B cell (primary cell): ENCODE results near the gene HFM1. TPM values are rescaled to one million over a fixed set of nuclear protein-coding genes. Genes with fewer than 3 reads are reported as not detected.

Experiments used
- ATAC-seq: fragments of 200-7000 bp; cut with Tn5 transposase; one replicate; pipeline ENCODE4 v1.10.0; 2021; ENCODE audit warnings: low read depth, mild to moderate bottlenecking, moderate number of reproducible peaks, moderate library complexity
- CTCF ChIA-PET: fragments of 350-600 bp; sonication (Branson Sonifier 250); formaldehyde crosslinking; loops from one replicate; lab custom pipeline; 2021; ENCODE audit warnings: antibody characterized with exemption, inconsistent platforms; lab: Charles Lee
- POLR2A ChIA-PET: fragments of 350-600 bp; sonication (Branson Sonifier 250); formaldehyde crosslinking; loops from one replicate; lab custom pipeline; 2021; ENCODE audit warnings: antibody characterized with exemption; lab: Charles Lee
- DNase-seq: peaks from one replicate; pipeline ENCODE4 v3.0.0; 2013
- H2AFZ ChIP-seq: 2 replicates; pipeline ENCODE4 v1.6.1; 2012; ENCODE audit warnings: mild to moderate bottlenecking, low read depth, low read length; ENCODE audit not compliant: insufficient read depth, poor library complexity, severe bottlenecking
- H3K27ac ChIP-seq, 2 donors: 1 replicate in 1 of 2; 2 replicates in 1 of 2; pipeline ENCODE4 v1.5.1; 2012 to 2013; ENCODE audit warnings: low read length in 2 of 2, mild to moderate bottlenecking in 2 of 2, moderate library complexity in 1 of 2
- H3K27me3 ChIP-seq, 4 experiments: fragments of 200-600 bp in 1 of 4; sonication (generic) in 1 of 4; replicated peaks in 1 of 4; 1 replicate in 2 of 4; 2 replicates in 2 of 4; pipeline versions ENCODE4 v1.6.1 to v1.7.0; 2013 to 2016; ENCODE audit warnings: low read length in 3 of 4, mild to moderate bottlenecking in 2 of 4, mixed read lengths in 1 of 4, moderate library complexity in 1 of 4; ENCODE audit not compliant: insufficient read depth in 4 of 4, control insufficient read depth in 3 of 4; ENCODE audit errors: control extremely low read depth in 1 of 4
- H3K36me3 ChIP-seq, 2 experiments: replicated peaks in 1 of 2; 1 replicate in 1 of 2; 2 replicates in 1 of 2; pipeline versions ENCODE4 v1.6.1 to v1.7.1; 2013; ENCODE audit warnings: low read length in 1 of 2; ENCODE audit not compliant: insufficient read depth in 2 of 2, control insufficient read depth in 1 of 2; ENCODE audit errors: control extremely low read depth in 1 of 2, extremely low read depth in 1 of 2
- H3K4me1 ChIP-seq, 2 donors: fragments of 200-600 bp in 1 of 2; sonication (generic) in 1 of 2; 1 replicate in 1 of 2; 2 replicates in 1 of 2; pipeline versions ENCODE4 v1.5.1 to v1.6.1; 2013 to 2017; ENCODE audit warnings: low read length in 2 of 2; ENCODE audit not compliant: control insufficient read depth in 2 of 2, insufficient read depth in 2 of 2
- H3K4me2 ChIP-seq: replicated peaks from 2 replicates; pipeline ENCODE3; 2012; ENCODE audit warnings: mild to moderate bottlenecking, low read depth, low read length; ENCODE audit not compliant: poor library complexity, severe bottlenecking
- H3K4me3 ChIP-seq, 5 experiments: fragments of 200-600 bp in 1 of 5; sonication (generic) in 1 of 5; 1 replicate in 3 of 5; 2 replicates in 2 of 5; pipeline versions ENCODE4 v1.5.1 to v1.7.0; 2011 to 2016; ENCODE audit warnings: low read length in 4 of 5, mild to moderate bottlenecking in 4 of 5, low read depth in 2 of 5, control low read depth in 1 of 5, moderate library complexity in 1 of 5; ENCODE audit not compliant: insufficient read depth in 1 of 5; ENCODE audit errors: control extremely low read depth in 1 of 5, extremely low read depth in 1 of 5
- H3K79me2 ChIP-seq: fragments of 200-600 bp; sonication (generic); one replicate; pipeline ENCODE4 v1.6.0; 2016; ENCODE audit warnings: low read length; ENCODE audit not compliant: control insufficient read depth, insufficient read depth
- H3K9ac ChIP-seq: fragments of 200-600 bp; sonication (generic); 2 replicates; pipeline ENCODE4 v1.6.1; 2017; ENCODE audit warnings: mild to moderate bottlenecking, low read length, moderate library complexity
- H3K9me3 ChIP-seq, 3 donors: one replicate each; pipeline versions ENCODE4 v1.6.1 to v1.7.1; 2013; ENCODE audit warnings: low read length in 2 of 3; ENCODE audit not compliant: control insufficient read depth in 2 of 3, insufficient read depth in 1 of 3; ENCODE audit errors: control extremely low read depth in 1 of 3
- H4K20me1 ChIP-seq: 2 replicates; pipeline ENCODE4 v1.6.0; 2012; ENCODE audit warnings: mild to moderate bottlenecking, low read length; ENCODE audit not compliant: insufficient read depth, control insufficient read depth, poor library complexity, severe bottlenecking
- H3K27ac Mint-ChIP-seq: one replicate; pipeline ENCODE4 v1.8.0; 2021; ENCODE audit warnings: mixed read lengths
- H3K27me3 Mint-ChIP-seq: one replicate; pipeline ENCODE4 v1.8.0; 2021; ENCODE audit warnings: mixed read lengths
- H3K4me1 Mint-ChIP-seq: one replicate; pipeline ENCODE4 v1.8.0; 2021; ENCODE audit warnings: mixed read lengths
- H3K4me3 Mint-ChIP-seq: one replicate; pipeline ENCODE4 v1.8.0; 2021; ENCODE audit warnings: mixed read lengths
- H3K9me3 Mint-ChIP-seq: one replicate; pipeline ENCODE4 v1.8.0; 2022; ENCODE audit warnings: mixed read lengths; ENCODE audit not compliant: insufficient read depth
- CTCF ChIP-seq: fragments of 200-600 bp; IDR thresholded peaks from one replicate; pipeline ENCODE4 v1.8.0; 2022; ENCODE audit warnings: antibody characterized with exemption, mild to moderate bottlenecking
- EZH2 ChIP-seq: IDR thresholded peaks from 2 replicates; pipeline ENCODE4 v1.6.1; 2012; ENCODE audit warnings: borderline replicate concordance, low read depth, mild to moderate bottlenecking, moderate library complexity, low read length; ENCODE audit not compliant: insufficient read depth, poor library complexity, severe bottlenecking
- WGBS: methylation state at CpG from one replicate; pipeline ENCODE4 v1.1.5; 2013; ENCODE audit warnings: missing lambda C conversion rate; ENCODE audit not compliant: insufficient coverage; 5-methylcytosine and 5-hydroxymethylcytosine counted together
- intact Hi-C: fragments of 100-400 bp; cut with micrococcal nuclease; formaldehyde crosslinking; loops from one replicate; pipeline ENCODE4 v1.10.0; 2022
- polyA plus RNA-seq: library from polyadenylated mRNA; depleted of rRNA; stranded (reverse); fragments of >200 nt; gene quantifications from 2 replicates; pipeline ENCODE4 v1.2.3, GENCODE V29; 2012
- total RNA-seq, 2 donors: library from RNA; stranded (reverse); fragments of 120-200 nt in 1 of 2; gene quantifications; 1 replicate in 1 of 2; 2 replicates in 1 of 2; pipeline versions ENCODE4 v1.2.3 to v1.2.4, GENCODE V29; 2013 to 2022

HFM1 gene
- total and polyA plus RNA-seq, 2 donors (not counting 1 experiment from before 2014, with no cell fraction given) = not detected

- no peaks in the 10 kb centered on the region for H3K9me3 Mint-ChIP-seq
- H3K27ac Mint-ChIP-seq = no peak overlapping the region
- Histone ChIP-seq H3K4me1 (no peaks in the 10 kb centered on the region), H3K9me3 (no peaks in the 10 kb centered on the region), H3K4me2 (no peak overlapping the region), H3K4me3 (no peak overlapping the region), H3K27ac (no peak overlapping the region), H2AFZ (no peak overlapping the region), H3K36me3 (no peaks in the 10 kb centered on the region), H3K27me3 (no peaks in the 10 kb centered on the region), H3K79me2 (no peaks in the 10 kb centered on the region), H3K9ac (no peak overlapping the region), H4K20me1 (no peaks in the 10 kb centered on the region)
- ATAC-seq (no peak), DNase-seq (no peak)
- ChIA-PET CTCF (no interaction called here), POLR2A (no interaction called here)
- no peak overlapping the region for H3K4me3 Mint-ChIP-seq
- TF ChIP-seq CTCF (no peak), EZH2 (no peak)
- intact Hi-C loops = no loop called here
- H3K4me1 Mint-ChIP-seq = no peaks in the 10 kb centered on the region
- peaks cover 4% of the 10 kb centered on the region for H3K27me3 Mint-ChIP-seq
- WGBS = no CpG with 5 or more reads among the region's 2 CpGs
These were observed 21.2 kb downstream of the HFM1 start for GRCh38 chr1:91383456-91383855.

- no peaks in the 10 kb centered on the region for H3K4me1 Mint-ChIP-seq
- no peaks in the 10 kb centered on the region for H3K9me3 ChIP-seq
- H3K36me3 ChIP-seq = no peaks in the 10 kb centered on the region
- POLR2A ChIA-PET = no interaction called here
- no peak for DNase-seq
- H4K20me1 ChIP-seq = no peaks in the 10 kb centered on the region
- no peak overlapping the region for H3K4me2 ChIP-seq
- intact Hi-C loops = no loop called here
- no peak overlapping the region for H3K27ac Mint-ChIP-seq
- CTCF ChIA-PET = no interaction called here
- TF ChIP-seq EZH2 (no peak), CTCF (no peak)
- H3K27me3 Mint-ChIP-seq = peaks cover 4% of the 10 kb centered on the region
- no peak overlapping the region for H3K4me3 ChIP-seq
- ATAC-seq = no peak
- H3K9me3 Mint-ChIP-seq = no peaks in the 10 kb centered on the region
- H2AFZ ChIP-seq = no peak overlapping the region
- H3K79me2 ChIP-seq = no peaks in the 10 kb centered on the region
- no peak overlapping the region for H3K9ac ChIP-seq
- H3K27me3 ChIP-seq = no peaks in the 10 kb centered on the region
- no peak overlapping the region for H3K4me3 Mint-ChIP-seq
- H3K4me1 ChIP-seq = no peaks in the 10 kb centered on the region
- H3K27ac ChIP-seq = no peak overlapping the region
- 96% methylated on average over 3 of the region's 3 CpGs for WGBS
These were observed 22.8 kb downstream of the HFM1 start for GRCh38 chr1:91381844-91382243.
